CD14-positive monocyte (primary cell): ENCODE data around the gene PGAP2. TPM values are rescaled to one million over a fixed set of nuclear protein-coding genes. Genes with fewer than 3 reads are reported as not detected.

Source experiments
- DNase-seq, 3 donors: peaks; one replicate each; pipeline ENCODE4 v3.0.0-alpha.2; 2011 to 2022
- H2AFZ ChIP-seq: 2 replicates; pipeline ENCODE4 v1.6.0; 2012; ENCODE audit warnings: mild to moderate bottlenecking, low read depth, low read length, inconsistent platforms; ENCODE audit not compliant: insufficient read depth, poor library complexity, severe bottlenecking
- H3K27ac ChIP-seq, 2 donors: 1 replicate in 1 of 2; 2 replicates in 1 of 2; pipeline ENCODE4 v1.5.1; 2012 to 2013; ENCODE audit warnings: low read length in 2 of 2, control low read depth in 1 of 2, inconsistent platforms in 1 of 2, low read depth in 1 of 2, mild to moderate bottlenecking in 1 of 2
- H3K27me3 ChIP-seq, 2 donors: one replicate each; pipeline versions ENCODE4 v1.6.0 to v1.6.1; 2011 to 2013; ENCODE audit warnings: low read length in 2 of 2; ENCODE audit not compliant: control insufficient read depth in 2 of 2, insufficient read depth in 2 of 2
- H3K36me3 ChIP-seq, 2 donors: replicated peaks in 1 of 2; 1 replicate in 1 of 2; 2 replicates in 1 of 2; pipeline versions ENCODE4 v1.5.1 to v1.6.1; 2012 to 2013; ENCODE audit warnings: low read length in 2 of 2, control low read depth in 1 of 2, inconsistent platforms in 1 of 2, mild to moderate bottlenecking in 1 of 2; ENCODE audit not compliant: insufficient read depth in 2 of 2, control insufficient read depth in 1 of 2
- H3K4me1 ChIP-seq, 2 donors: 1 replicate in 1 of 2; 2 replicates in 1 of 2; pipeline versions ENCODE4 v1.5.1 to v1.6.1; 2012 to 2013; ENCODE audit warnings: low read length in 2 of 2, control low read depth in 1 of 2, inconsistent platforms in 1 of 2, mild to moderate bottlenecking in 1 of 2, moderate library complexity in 1 of 2; ENCODE audit not compliant: insufficient read depth in 2 of 2, control insufficient read depth in 1 of 2
- H3K4me2 ChIP-seq: replicated peaks from 2 replicates; pipeline ENCODE3; 2012; ENCODE audit warnings: low read length, moderate library complexity, mild to moderate bottlenecking; ENCODE audit not compliant: poor library complexity, severe bottlenecking; ENCODE audit errors: extremely low read depth
- H3K4me3 ChIP-seq, 3 experiments: fragments of 200-600 bp in 1 of 3; sonication (generic) in 1 of 3; replicated peaks in 1 of 3; 1 replicate in 2 of 3; 2 replicates in 1 of 3; pipeline ENCODE4 v1.5.1; 2011 to 2013; ENCODE audit warnings: low read length in 3 of 3, mild to moderate bottlenecking in 3 of 3, control low read depth in 2 of 3, low read depth in 2 of 3, inconsistent platforms in 1 of 3, moderate library complexity in 1 of 3
- H3K79me2 ChIP-seq: 2 replicates; pipeline ENCODE4 v1.6.0; 2012; ENCODE audit warnings: mild to moderate bottlenecking, control low read depth, inconsistent platforms, low read length, moderate library complexity; ENCODE audit not compliant: insufficient read depth
- H3K9ac ChIP-seq: 2 replicates; pipeline ENCODE4 v1.6.0; 2017; ENCODE audit warnings: low read length, mild to moderate bottlenecking; ENCODE audit not compliant: insufficient read depth, poor library complexity, severe bottlenecking
- H3K9me3 ChIP-seq, 2 donors: replicated peaks in 1 of 2; 1 replicate in 1 of 2; 2 replicates in 1 of 2; pipeline versions ENCODE4 v1.5.1 to v1.6.1; 2012 to 2013; ENCODE audit warnings: low read length in 2 of 2, control low read depth in 1 of 2; ENCODE audit not compliant: control insufficient read depth in 1 of 2, insufficient read depth in 1 of 2
- H4K20me1 ChIP-seq: 2 replicates; pipeline ENCODE4 v1.6.0; 2012; ENCODE audit warnings: mild to moderate bottlenecking, low read length, control low read depth, moderate library complexity; ENCODE audit not compliant: insufficient read depth
- H3K27ac Mint-ChIP-seq, 7 donors: one replicate each; pipeline ENCODE4 v1.8.0; 2020; ENCODE audit warnings: mild to moderate bottlenecking in 7 of 7, mixed read lengths in 7 of 7, moderate library complexity in 6 of 7, inconsistent platforms in 2 of 7
- H3K27me3 Mint-ChIP-seq, 3 donors: one replicate each; pipeline ENCODE4 v1.8.0; 2021 to 2022; ENCODE audit warnings: low read depth in 3 of 3, mild to moderate bottlenecking in 3 of 3, mixed read lengths in 3 of 3, moderate library complexity in 3 of 3, inconsistent platforms in 1 of 3
- H3K36me3 Mint-ChIP-seq, 2 donors: one replicate each; pipeline ENCODE4 v1.8.0; 2020; ENCODE audit warnings: mixed read lengths in 2 of 2, inconsistent platforms in 1 of 2, mild to moderate bottlenecking in 1 of 2
- H3K4me1 Mint-ChIP-seq: one replicate; pipeline ENCODE4 v1.8.0; 2020; ENCODE audit warnings: mild to moderate bottlenecking, mixed read lengths
- H3K4me3 Mint-ChIP-seq, 2 donors: one replicate each; pipeline ENCODE4 v1.8.0; 2020; ENCODE audit warnings: mild to moderate bottlenecking in 2 of 2, mixed read lengths in 2 of 2, moderate library complexity in 1 of 2
- H3K9me3 Mint-ChIP-seq, 7 donors: one replicate each; pipeline ENCODE4 v1.8.0; 2020 to 2022; ENCODE audit warnings: mixed read lengths in 7 of 7, mild to moderate bottlenecking in 6 of 7, moderate library complexity in 6 of 7, inconsistent platforms in 2 of 7
- WGBS: methylation state at CpG from one replicate; pipeline ENCODE4 v1.1.5; 2013; ENCODE audit warnings: missing lambda C conversion rate; ENCODE audit not compliant: insufficient coverage; 5-methylcytosine and 5-hydroxymethylcytosine counted together
- intact Hi-C, 2 donors: fragments of 100-400 bp; cut with micrococcal nuclease; formaldehyde crosslinking; loops; one replicate each; pipeline versions ENCODE4 v1.15.0 to v1.15.1; 2023
- polyA plus RNA-seq, 3 donors: library from polyadenylated mRNA; depleted of rRNA in 1 of 3; unstranded in 2 of 3; stranded (reverse) in 1 of 3; fragments of 300-500 nt in 2 of 3; fragments of >200 nt in 1 of 3; fragmentation: Illumina TruSeq in 2 of 3; gene quantifications; 1 replicate in 2 of 3; 2 replicates in 1 of 3; pipeline ENCODE4 v1.2.3, GENCODE V29; 2012 to 2021
- TF ChIP-seq, protein P1 (sequence below): fragments of 200-600 bp; IDR thresholded peaks from one replicate; pipeline ENCODE4 v1.8.0; 2022; ENCODE audit warnings: antibody characterized with exemption, mild to moderate bottlenecking

Gene PGAP2
- polyA plus RNA-seq, 3 donors = 5.8 to 17.9 (median 6.8) TPM

DNA sequence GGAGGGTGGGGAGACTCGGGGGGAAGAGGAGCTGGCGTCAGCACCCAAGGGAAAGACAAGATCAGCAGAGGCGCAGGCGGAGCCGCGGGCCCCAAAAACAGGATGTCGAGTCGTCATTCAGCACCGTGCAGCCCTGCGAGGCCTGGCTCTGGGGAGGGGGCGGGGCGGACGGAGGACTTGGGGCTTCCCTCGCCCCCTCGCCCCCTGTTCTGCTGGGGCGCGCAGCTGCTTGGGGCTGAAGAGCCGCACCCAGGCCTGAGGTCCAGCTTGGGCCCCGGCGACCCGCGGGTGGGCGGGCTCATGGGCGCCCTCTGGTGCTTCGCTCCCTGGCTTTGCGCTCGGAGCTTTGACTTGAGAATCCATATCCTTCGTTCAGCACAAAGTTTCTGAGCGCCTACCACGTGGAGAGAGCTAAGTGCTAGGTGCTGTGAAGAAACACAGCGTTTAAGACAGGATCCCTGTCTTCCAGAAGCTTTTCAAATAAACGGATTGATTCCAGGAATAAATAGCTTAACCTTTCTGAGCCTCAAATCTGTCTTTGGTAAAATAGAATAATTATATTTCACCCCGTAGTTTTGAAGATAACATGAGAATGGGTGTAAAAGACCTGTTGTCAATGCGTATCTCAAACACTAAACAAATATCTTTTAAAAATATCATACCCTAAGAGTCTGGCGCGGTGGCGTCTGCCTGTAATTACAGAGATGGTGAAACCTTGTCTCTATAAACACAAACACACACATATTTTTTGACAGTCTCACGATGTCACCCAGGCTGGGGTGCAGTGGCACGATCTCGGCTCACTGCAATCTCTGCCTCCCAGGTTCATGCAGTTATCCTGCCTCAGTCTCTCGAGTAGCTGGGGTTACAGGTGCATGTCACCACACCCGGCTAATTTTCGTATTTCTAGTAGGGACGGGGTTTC lies 33.3 kb downstream of the PGAP2 start:
- no peaks in the 10 kb centered on the region for H3K27me3 ChIP-seq
- peak overlapping the region; percentile 64 for H2AFZ ChIP-seq
- peak overlapping the region; percentile 89 to 97 for H3K27ac ChIP-seq
- H4K20me1 ChIP-seq = peaks cover 39% of the 10 kb centered on the region
- H3K27me3 Mint-ChIP-seq = peaks cover 0 to 2% (median 2%) of the 10 kb centered on the region in 3 donors
- H3K9ac ChIP-seq = peak overlapping the region; percentile 96
- no peaks in the 10 kb centered on the region for H3K9me3 ChIP-seq
- H3K36me3 ChIP-seq = no peaks in the 10 kb centered on the region
- H3K4me2 ChIP-seq = peak overlapping the region; percentile 96
- intact Hi-C loops = no loop called here
- H3K4me3 ChIP-seq = peak overlapping the region; percentile 36 to 100 (median 47)
- DNase-seq = peak; percentile 87 to 98 (median 95)
- H3K4me3 Mint-ChIP-seq = peak overlapping the region; percentile 84 to 96
- peaks cover 39% of the 10 kb centered on the region for H3K4me1 Mint-ChIP-seq
- 17% methylated on average over 36 of the region's 44 CpGs for WGBS
- TF ChIP-seq, protein P1, sequence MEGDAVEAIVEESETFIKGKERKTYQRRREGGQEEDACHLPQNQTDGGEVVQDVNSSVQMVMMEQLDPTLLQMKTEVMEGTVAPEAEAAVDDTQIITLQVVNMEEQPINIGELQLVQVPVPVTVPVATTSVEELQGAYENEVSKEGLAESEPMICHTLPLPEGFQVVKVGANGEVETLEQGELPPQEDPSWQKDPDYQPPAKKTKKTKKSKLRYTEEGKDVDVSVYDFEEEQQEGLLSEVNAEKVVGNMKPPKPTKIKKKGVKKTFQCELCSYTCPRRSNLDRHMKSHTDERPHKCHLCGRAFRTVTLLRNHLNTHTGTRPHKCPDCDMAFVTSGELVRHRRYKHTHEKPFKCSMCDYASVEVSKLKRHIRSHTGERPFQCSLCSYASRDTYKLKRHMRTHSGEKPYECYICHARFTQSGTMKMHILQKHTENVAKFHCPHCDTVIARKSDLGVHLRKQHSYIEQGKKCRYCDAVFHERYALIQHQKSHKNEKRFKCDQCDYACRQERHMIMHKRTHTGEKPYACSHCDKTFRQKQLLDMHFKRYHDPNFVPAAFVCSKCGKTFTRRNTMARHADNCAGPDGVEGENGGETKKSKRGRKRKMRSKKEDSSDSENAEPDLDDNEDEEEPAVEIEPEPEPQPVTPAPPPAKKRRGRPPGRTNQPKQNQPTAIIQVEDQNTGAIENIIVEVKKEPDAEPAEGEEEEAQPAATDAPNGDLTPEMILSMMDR = peak; percentile 88
- peak overlapping the region; percentile 93 to 98 (median 96) for H3K27ac Mint-ChIP-seq
- peaks cover 0 to 3% (median 0%) of the 10 kb centered on the region in 7 donors for H3K9me3 Mint-ChIP-seq
- peaks cover 5 to 10% of the 10 kb centered on the region in 2 donors for H3K36me3 Mint-ChIP-seq
- H3K79me2 ChIP-seq = peaks cover 54% of the 10 kb centered on the region
- peaks cover 30 to 38% of the 10 kb centered on the region in 2 donors for H3K4me1 ChIP-seq

GRCh38 chr11:3843326-3843725 lies 35.0 kb downstream of the PGAP2 start:
- peaks cover 14 to 22% of the 10 kb centered on the region in 2 donors for H3K4me1 ChIP-seq
- H3K4me3 ChIP-seq = no peak overlapping the region
- no peaks in the 10 kb centered on the region for H3K9me3 ChIP-seq
- H3K27me3 Mint-ChIP-seq = peaks cover 0 to 2% (median 2%) of the 10 kb centered on the region in 3 donors
- DNase-seq = no peak
- H3K27ac Mint-ChIP-seq = no peak overlapping the region
- WGBS = no CpG with 5 or more reads among the region's 3 CpGs
- no peak overlapping the region for H3K4me3 Mint-ChIP-seq
- H3K27ac ChIP-seq = no peak overlapping the region
- intact Hi-C loops = no loop called here
- peaks cover 5 to 8% of the 10 kb centered on the region in 2 donors for H3K36me3 Mint-ChIP-seq
- H3K36me3 ChIP-seq = no peaks in the 10 kb centered on the region
- peaks cover 25% of the 10 kb centered on the region for H3K4me1 Mint-ChIP-seq
- no peak overlapping the region for H3K4me2 ChIP-seq
- no peak overlapping the region for H2AFZ ChIP-seq
- peaks cover 38% of the 10 kb centered on the region for H3K79me2 ChIP-seq
- peaks cover 23% of the 10 kb centered on the region for H4K20me1 ChIP-seq
- peaks cover 0 to 3% (median 0%) of the 10 kb centered on the region in 7 donors for H3K9me3 Mint-ChIP-seq
- TF ChIP-seq, protein P1 = no peak
- no peaks in the 10 kb centered on the region for H3K27me3 ChIP-seq
- H3K9ac ChIP-seq = no peak overlapping the region
